ENCODE measurements around the gene KRT10. TPM values are rescaled to one million over a fixed set of nuclear protein-coding genes. Genes with fewer than 3 reads are reported as not detected.

The KRT10 gene
- total RNA-seq, 3 donors from 2014 or later, result 24.5 to 33.1 (median 26.4) TPM

- DNase-seq (no peak), ATAC-seq (no peak)
- no peaks in the 10 kb centered on the region for H3K4me1 ChIP-seq (ENCODE audit: low read depth)
- intact Hi-C loops (cut with DNase I, micrococcal nuclease), result no loop called here
- no peaks in the 10 kb centered on the region for H3K9me3 ChIP-seq
- TF ChIP-seq CTCF (IDR thresholded peaks at IDR 0.05), result no peak
- H3K4me3 ChIP-seq, result no peak overlapping the region
- no peaks in the 10 kb centered on the region for H3K36me3 ChIP-seq (ENCODE audit: low read depth)
Measured at GRCh38 chr17:40843242-40843641, 20.8 kb upstream of the KRT10 start.

DNA sequence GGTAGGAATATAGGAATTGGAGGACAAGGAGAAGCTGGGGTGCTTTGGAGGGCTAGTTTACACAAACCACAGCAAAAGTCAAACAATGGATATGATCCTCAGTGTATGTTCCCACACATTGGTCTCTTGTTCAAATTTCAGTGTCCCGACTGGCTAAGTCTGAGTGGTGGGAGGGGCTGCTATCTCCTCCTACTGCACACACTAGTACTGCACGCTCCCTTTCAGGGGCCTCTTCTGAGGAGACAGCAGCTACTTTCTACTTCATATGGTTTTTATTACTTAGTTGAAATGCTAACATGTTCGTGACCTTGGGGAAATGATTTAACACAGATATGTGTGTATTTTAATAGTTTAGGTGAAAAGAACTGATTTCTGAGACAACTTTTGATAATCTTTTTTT lies 18.8 kb upstream of the KRT10 start:
- intact Hi-C loops (cut with DNase I, micrococcal nuclease), result no loop called here
- no peak for ATAC-seq
- Histone ChIP-seq H3K4me1 (ENCODE audit: low read depth) (no peaks in the 10 kb centered on the region), H3K4me3 (no peak overlapping the region), H3K9me3 (no peaks in the 10 kb centered on the region), H3K36me3 (ENCODE audit: low read depth) (no peaks in the 10 kb centered on the region)
- DNase-seq, result no peak
- TF ChIP-seq CTCF (IDR thresholded peaks at IDR 0.05), result no peak

DNA sequence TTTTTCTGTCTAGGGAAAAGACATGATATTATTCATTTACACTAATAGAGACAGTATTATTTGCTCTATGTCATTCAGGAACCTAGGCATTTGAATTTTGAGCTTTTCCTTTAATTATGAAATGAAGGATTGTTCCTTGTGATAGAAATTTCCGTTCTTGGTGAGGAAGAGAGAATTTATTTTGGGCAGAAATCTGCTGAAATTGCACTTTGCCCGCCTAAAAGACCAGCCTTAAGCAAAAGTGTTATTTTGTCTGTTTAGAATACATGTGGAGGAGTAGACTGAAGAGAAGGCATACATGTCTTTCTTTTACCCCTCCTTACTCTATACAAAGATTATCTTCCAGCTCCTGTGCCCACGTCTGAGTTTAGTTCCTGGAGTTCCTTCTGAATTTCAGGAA lies 16.8 kb upstream of the KRT10 start:
- H3K36me3 ChIP-seq (ENCODE audit: low read depth), result no peaks in the 10 kb centered on the region
- no peak overlapping the region for H3K4me3 ChIP-seq
- H3K9me3 ChIP-seq, result no peaks in the 10 kb centered on the region
- no peaks in the 10 kb centered on the region for H3K4me1 ChIP-seq (ENCODE audit: low read depth)
- intact Hi-C loops (cut with DNase I, micrococcal nuclease), result no loop called here
- DNase-seq (no peak), ATAC-seq (no peak)
- TF ChIP-seq CTCF (IDR thresholded peaks at IDR 0.05), result no peak

DNA sequence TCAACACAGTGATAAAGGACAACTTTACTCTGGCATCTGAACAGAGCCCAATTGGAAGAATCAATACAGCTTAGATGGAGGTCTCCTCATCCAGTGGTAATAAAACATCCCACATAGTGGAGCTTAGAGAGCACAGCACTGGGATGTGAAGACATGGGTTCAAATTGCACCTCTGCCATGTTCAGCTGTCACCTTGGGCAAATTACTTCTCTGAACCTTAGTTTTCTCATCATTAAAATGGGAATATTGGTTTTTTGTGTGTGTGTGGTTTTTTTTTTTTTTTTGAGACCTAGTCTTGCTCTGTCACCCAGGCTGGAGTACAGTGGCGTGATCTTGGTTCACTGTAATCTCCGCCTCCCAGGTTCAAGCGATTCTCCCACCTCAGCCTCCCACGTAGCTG lies 13.6 kb upstream of the KRT10 start:
- no peak for TF ChIP-seq CTCF (IDR thresholded peaks at IDR 0.05)
- intact Hi-C loops (cut with DNase I, micrococcal nuclease), result no loop called here
- Histone ChIP-seq H3K36me3 (ENCODE audit: low read depth) (no peaks in the 10 kb centered on the region), H3K4me1 (ENCODE audit: low read depth) (no peaks in the 10 kb centered on the region), H3K4me3 (no peak overlapping the region), H3K9me3 (no peaks in the 10 kb centered on the region)
- ATAC-seq (no peak), DNase-seq (no peak)

DNA sequence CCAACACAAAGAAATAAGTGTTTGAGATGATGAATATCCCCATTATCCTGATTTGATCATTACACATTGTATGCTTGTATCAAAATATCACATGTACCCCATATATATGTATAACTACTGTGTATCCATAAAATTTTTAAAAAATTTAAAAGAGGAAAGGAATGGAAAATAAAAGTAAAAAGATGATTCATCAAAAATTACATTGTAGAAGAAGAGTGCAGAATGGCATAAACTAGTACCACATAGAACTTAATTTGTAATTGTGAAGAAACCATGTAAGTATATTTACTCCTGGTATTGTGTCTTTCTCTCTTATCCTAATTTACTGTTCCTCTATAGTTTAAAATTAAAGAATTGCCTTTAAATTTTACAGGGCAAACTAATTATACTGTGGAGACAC lies 11.5 kb upstream of the KRT10 start:
- Histone ChIP-seq H3K9me3 (no peaks in the 10 kb centered on the region), H3K36me3 (ENCODE audit: low read depth) (no peaks in the 10 kb centered on the region), H3K4me1 (ENCODE audit: low read depth) (no peaks in the 10 kb centered on the region), H3K4me3 (no peak overlapping the region)
- no peak for ATAC-seq
- intact Hi-C loops (cut with DNase I, micrococcal nuclease), result no loop called here
- no peak for TF ChIP-seq CTCF (IDR thresholded peaks at IDR 0.05)
- DNase-seq, result no peak

DNA sequence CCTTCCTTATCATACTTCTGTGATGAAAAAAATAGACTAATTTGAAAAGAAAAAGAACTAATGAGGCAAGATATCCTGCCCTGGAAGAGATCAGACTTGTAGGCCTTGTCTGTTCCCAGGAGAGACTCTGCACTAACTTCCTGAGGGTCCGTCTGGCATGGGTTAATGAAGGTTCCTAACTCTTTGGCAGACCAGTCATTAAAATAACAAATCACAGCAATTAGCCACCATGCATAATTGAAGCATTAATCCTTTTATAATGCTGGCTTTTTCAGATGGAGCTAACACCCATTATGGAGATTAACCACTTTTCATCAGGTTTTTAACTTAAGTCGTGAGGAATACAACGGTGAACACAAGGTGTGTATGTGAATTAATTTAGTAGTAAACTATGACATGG lies 10.4 kb upstream of the KRT10 start:
- DNase-seq (no peak), ATAC-seq (no peak)
- no peaks in the 10 kb centered on the region for H3K36me3 ChIP-seq (ENCODE audit: low read depth)
- no peak for TF ChIP-seq CTCF (IDR thresholded peaks at IDR 0.05)
- no peaks in the 10 kb centered on the region for H3K4me1 ChIP-seq (ENCODE audit: low read depth)
- intact Hi-C loops (cut with DNase I, micrococcal nuclease), result no loop called here
- no peaks in the 10 kb centered on the region for H3K9me3 ChIP-seq
- no peak overlapping the region for H3K4me3 ChIP-seq
